ENCODE results near the gene TPST1. TPM values are rescaled to one million over a fixed set of nuclear protein-coding genes. Genes with fewer than 3 reads are reported as not detected.

The TPST1 gene
- polyA plus RNA-seq, 1 of the 3 experiments (the other 2 are of a cell fraction) = 36.4 TPM

- H3F3A ChIP-seq (replicated peaks; ENCODE audit: insufficient read depth) = no peaks in the 10 kb centered on the region
- H3K4me1 ChIP-seq (ENCODE audit: control insufficient read depth in 1 of 2, insufficient read depth in 2 of 2, low read depth in 1 of 2, low read length in 1 of 2) = peaks cover 0 to 7% of the 10 kb centered on the region in 2 experiments; a peak in 1 of 4 replicates
- H2AFZ ChIP-seq (ENCODE audit: low read depth) = no peak overlapping the region
- 6% methylated on average over 1 of the region's 1 CpG for WGBS (ENCODE audit: low lambda C conversion rate)
- CTCF ChIA-PET = interaction anchor here (1.4 kb wide), 1 partner anchor 10 kb away, joined by 4 read pairs; no protein-coding TSS in a partner anchor
- H3K79me2 ChIP-seq (ENCODE audit: insufficient read depth) = no peaks in the 10 kb centered on the region
- H3K36me3 ChIP-seq (replicated peaks in 1 of 2; ENCODE audit: control insufficient read depth in 1 of 2, insufficient read depth in 2 of 2, low read length in 1 of 2) = no peaks in the 10 kb centered on the region
- no peak overlapping the region for H3K27ac ChIP-seq (ENCODE audit: low read depth in 2 of 2, low read length in 1 of 2)
- no peaks in the 10 kb centered on the region for H3K27me3 ChIP-seq (ENCODE audit: insufficient read depth)
- no peak overlapping the region for H3K4me3 ChIP-seq (ENCODE audit: low read depth in 2 of 2, low read length in 1 of 2)
- no peaks in the 10 kb centered on the region for H3K9me2 ChIP-seq
- H4K20me1 ChIP-seq (ENCODE audit: insufficient read depth) = no peaks in the 10 kb centered on the region
- POLR2A ChIA-PET = no interaction called here
- no peak for TF ChIP-seq ZBTB33 (IDR thresholded peaks at IDR 0.05; ENCODE audit: borderline replicate concordance, low read depth)
- TF ChIP-seq USF1 (IDR thresholded peaks at IDR 0.05; ENCODE audit: borderline replicate concordance, low read depth) = no peak
- TF ChIP-seq RAD21 (IDR thresholded peaks at IDR 0.05; ENCODE audit: low read length) = no peak
- TF ChIP-seq RCOR1 (IDR thresholded peaks at IDR 0.05; ENCODE audit: low read length) = no peak
- TF ChIP-seq FOXJ3 (CRISPR knock-in tag; IDR thresholded peaks at IDR 0.05) = no peak
- TF ChIP-seq CTCF (IDR thresholded peaks at IDR 0.05) = no peak
- no peak overlapping the region for H3K4me2 ChIP-seq
- H3K9me3 ChIP-seq = no peaks in the 10 kb centered on the region
- no peak for DNase-seq
- no peak overlapping the region for H3K9ac ChIP-seq
Measured at GRCh38 chr7:66187905-66188304, 17.2 kb upstream of the TPST1 start.

GRCh38 chr7:66188645-66189044 lies 16.5 kb upstream of the TPST1 start:
- no peaks in the 10 kb centered on the region for H3K9me3 ChIP-seq
- POLR2A ChIA-PET = no interaction called here

More at GRCh38 chr7:66188645-66189044, 16.5 kb upstream of the TPST1 start:
- H4K20me1 ChIP-seq (ENCODE audit: insufficient read depth) = no peaks in the 10 kb centered on the region
- no peak overlapping the region for H3K4me3 ChIP-seq (ENCODE audit: low read depth in 2 of 2, low read length in 1 of 2)
- WGBS (ENCODE audit: low lambda C conversion rate) = 89% methylated on average over 2 of the region's 2 CpGs
- no peak for DNase-seq
- H3K4me1 ChIP-seq (ENCODE audit: control insufficient read depth in 1 of 2, insufficient read depth in 2 of 2, low read depth in 1 of 2, low read length in 1 of 2) = peaks cover 0 to 7% of the 10 kb centered on the region in 2 experiments; a peak in 1 of 4 replicates
- H3K79me2 ChIP-seq (ENCODE audit: insufficient read depth) = no peaks in the 10 kb centered on the region
- H2AFZ ChIP-seq (ENCODE audit: low read depth) = no peak overlapping the region
- no peaks in the 10 kb centered on the region for H3K27me3 ChIP-seq (ENCODE audit: insufficient read depth)
- no peaks in the 10 kb centered on the region for H3K36me3 ChIP-seq (replicated peaks in 1 of 2; ENCODE audit: control insufficient read depth in 1 of 2, insufficient read depth in 2 of 2, low read length in 1 of 2)
- no peak for TF ChIP-seq GABPA (IDR thresholded peaks at IDR 0.05; ENCODE audit: low read depth)
- TF ChIP-seq GATA2 (CRISPR knock-in tag; IDR thresholded peaks at IDR 0.05) = no peak
- TF ChIP-seq RAD21 (IDR thresholded peaks at IDR 0.05; ENCODE audit: low read length) = no peak
- TF ChIP-seq YY1 (IDR thresholded peaks at IDR 0.05; ENCODE audit: low read depth) = no peak
- no peak for TF ChIP-seq IRF3 (IDR thresholded peaks at IDR 0.05; ENCODE audit: low read depth, low read length)
- no peak for TF ChIP-seq FOSL2 (IDR thresholded peaks at IDR 0.05; ENCODE audit: borderline replicate concordance, low read depth)
- CTCF ChIA-PET = interaction anchor here (1.4 kb wide), 1 partner anchor 9 kb away, joined by 4 read pairs; no protein-coding TSS in a partner anchor
- no peaks in the 10 kb centered on the region for H3K9me2 ChIP-seq
- H3K9ac ChIP-seq = no peak overlapping the region
- no peak overlapping the region for H3K4me2 ChIP-seq
- no peaks in the 10 kb centered on the region for H3F3A ChIP-seq (replicated peaks; ENCODE audit: insufficient read depth)
- H3K27ac ChIP-seq (ENCODE audit: low read depth in 2 of 2, low read length in 1 of 2) = no peak overlapping the region

All from SK-N-SH (cell line).